Sigmoid colon (tissue), 7 donors: Measurements from ENCODE around the gene ADK. TPM values are rescaled to one million over a fixed set of nuclear protein-coding genes. Genes with fewer than 3 reads are reported as not detected.

Source experiments
- DNase-seq: peaks from one replicate; pipeline ENCODE4 v3.0.0-alpha.2; 2019
- H3K27ac ChIP-seq, 4 donors: fragments of 200-600 bp; sonication (generic); one replicate each; pipeline ENCODE4 v1.5.1; 2016 to 2019; ENCODE audit warnings: mild to moderate bottlenecking in 1 of 4
- H3K27me3 ChIP-seq, 3 donors: fragments of 200-600 bp; sonication (generic); one replicate each; pipeline ENCODE4 v1.5.1; 2019; ENCODE audit warnings: mild to moderate bottlenecking in 1 of 3
- H3K36me3 ChIP-seq, 4 donors: fragments of 200-600 bp; sonication (generic); one replicate each; pipeline ENCODE4 v1.5.1; 2016 to 2019
- H3K4me1 ChIP-seq, 4 donors: fragments of 200-600 bp; sonication (generic); one replicate each; pipeline ENCODE4 v1.5.1; 2017 to 2019
- H3K4me3 ChIP-seq, 4 donors: fragments of 200-600 bp; sonication (generic); one replicate each; pipeline ENCODE4 v1.5.1; 2017 to 2019; ENCODE audit warnings: mild to moderate bottlenecking in 2 of 4, moderate library complexity in 1 of 4
- H3K9me3 ChIP-seq, 4 donors: fragments of 200-600 bp in 3 of 4; sonication (generic) in 3 of 4; one replicate each; pipeline versions ENCODE4 v1.5.1 to v1.6.1; 2013 to 2019
- CTCF ChIP-seq, 4 experiments: fragments of 450-650 bp in 3 of 4; fragments of 200-600 bp in 1 of 4; IDR thresholded peaks; one replicate each; pipeline ENCODE4 v1.5.1; 2016 to 2019; ENCODE audit warnings: antibody characterized with exemption in 4 of 4, mild to moderate bottlenecking in 3 of 4, moderate library complexity in 2 of 4
- EP300 ChIP-seq, 4 donors: sonication (generic); formaldehyde crosslinking; IDR thresholded peaks; one replicate each; pipeline ENCODE4 v1.6.1; 2017; ENCODE audit warnings: antibody characterized with exemption in 4 of 4
- POLR2A ChIP-seq, 2 donors: fragments of 450-650 bp; IDR thresholded peaks; one replicate each; pipeline ENCODE4 v1.6.1; 2016; ENCODE audit warnings: antibody characterized with exemption in 2 of 2, mild to moderate bottlenecking in 2 of 2, moderate library complexity in 2 of 2
- POLR2AphosphoS5 ChIP-seq, 4 donors: sonication (generic); formaldehyde crosslinking; IDR thresholded peaks; one replicate each; pipeline ENCODE4 v1.6.1; 2017; ENCODE audit warnings: antibody characterized with exemption in 4 of 4
- WGBS, 2 donors: extraction: QIAGEN DNeasy Blood & Tissue Kit; methylation state at CpG; one replicate each; pipeline ENCODE4 v1.1.7; 2013; 5-methylcytosine and 5-hydroxymethylcytosine counted together
- intact Hi-C: fragments of 100-400 bp; cut with DNase I; formaldehyde crosslinking; loops from one replicate; pipeline ENCODE4 v1.15.1; 2023
- polyA plus RNA-seq, 3 donors: library from polyadenylated mRNA; stranded (reverse); fragments of 200-250 nt; gene quantifications; one replicate each; pipeline ENCODE4 v1.2.3, GENCODE V29; 2013
- total RNA-seq, 4 donors: library from RNA; depleted of rRNA; stranded (reverse); fragments of >200 nt; gene quantifications; one replicate each; pipeline ENCODE4 v1.1.0, GENCODE V29; 2016
- donor health status: healthy with polysubstance abuse.
- donor health status: Bipolar disorder and iron deficiency.
- donor health status: healthy.

Gene ADK
- total and polyA plus RNA-seq, 7 donors, result 15.2 to 31.3 (median 25.3) TPM

- no peaks in the 10 kb centered on the region for H3K9me3 ChIP-seq
- H3K4me3 ChIP-seq, result no peak overlapping the region
- H3K36me3 ChIP-seq, result no peaks in the 10 kb centered on the region
- 94 to 99% methylated on average over 1 of the region's 1 CpG for WGBS, 2 donors
- H3K27ac ChIP-seq, result no peak overlapping the region
- no peaks in the 10 kb centered on the region for H3K27me3 ChIP-seq
- intact Hi-C loops, result no loop called here
- no peaks in the 10 kb centered on the region for H3K4me1 ChIP-seq
- TF ChIP-seq CTCF (IDR thresholded peaks at IDR 0.05), result no peak
- TF ChIP-seq EP300 (IDR thresholded peaks at IDR 0.05), result no peak
- no peak for TF ChIP-seq POLR2AphosphoS5 (IDR thresholded peaks at IDR 0.05)
- no peak for TF ChIP-seq POLR2A (IDR thresholded peaks at IDR 0.05)
- no peak for DNase-seq
These were observed 229.8 kb downstream of the ADK start for GRCh38 chr10:74380795-74381194.

GRCh38 chr10:74381291-74381853 lies 230.4 kb downstream of the ADK start:
- Histone ChIP-seq H3K4me3 (no peak overlapping the region), H3K27me3 (no peaks in the 10 kb centered on the region), H3K9me3 (no peaks in the 10 kb centered on the region), H3K4me1 (no peaks in the 10 kb centered on the region), H3K36me3 (no peaks in the 10 kb centered on the region), H3K27ac (no peak overlapping the region)
- 49 to 80% methylated on average over 2 of the region's 2 CpGs for WGBS, 2 donors
- intact Hi-C loops, result no loop called here
- TF ChIP-seq CTCF (IDR thresholded peaks at IDR 0.05), result no peak
- TF ChIP-seq POLR2A (IDR thresholded peaks at IDR 0.05), result no peak
- no peak for TF ChIP-seq EP300 (IDR thresholded peaks at IDR 0.05)
- DNase-seq, result no peak

- H3K27me3 ChIP-seq, result no peaks in the 10 kb centered on the region
- WGBS, 2 donors, result 71 to 90% methylated on average over 1 of the region's 1 CpG
- H3K9me3 ChIP-seq, result no peaks in the 10 kb centered on the region
- intact Hi-C loops, result no loop called here
- no peak for DNase-seq
- no peaks in the 10 kb centered on the region for H3K36me3 ChIP-seq
- H3K27ac ChIP-seq, result no peak overlapping the region
- TF ChIP-seq POLR2A (IDR thresholded peaks at IDR 0.05) (no peak), POLR2AphosphoS5 (IDR thresholded peaks at IDR 0.05) (no peak), EP300 (IDR thresholded peaks at IDR 0.05) (no peak), CTCF (IDR thresholded peaks at IDR 0.05) (no peak)
- H3K4me1 ChIP-seq, result no peaks in the 10 kb centered on the region
- no peak overlapping the region for H3K4me3 ChIP-seq
These were observed 231.6 kb downstream of the ADK start for GRCh38 chr10:74382663-74383062.

- Histone ChIP-seq H3K27me3 (no peaks in the 10 kb centered on the region), H3K4me3 (no peak overlapping the region), H3K9me3 (no peaks in the 10 kb centered on the region), H3K36me3 (no peaks in the 10 kb centered on the region), H3K27ac (no peak overlapping the region), H3K4me1 (no peaks in the 10 kb centered on the region)
- TF ChIP-seq EP300 (IDR thresholded peaks at IDR 0.05) (no peak), POLR2AphosphoS5 (IDR thresholded peaks at IDR 0.05) (no peak)
- no peak for DNase-seq
- intact Hi-C loops, result no loop called here
These were observed 232.6 kb downstream of the ADK start for GRCh38 chr10:74383642-74384041.

- intact Hi-C loops, result no loop called here
- Histone ChIP-seq H3K27ac (no peak overlapping the region), H3K36me3 (no peaks in the 10 kb centered on the region), H3K4me1 (no peaks in the 10 kb centered on the region), H3K27me3 (no peaks in the 10 kb centered on the region), H3K9me3 (no peaks in the 10 kb centered on the region), H3K4me3 (no peak overlapping the region)
- 80 to 91% methylated on average over 3 of the region's 3 CpGs for WGBS, 2 donors
- no peak for TF ChIP-seq EP300 (IDR thresholded peaks at IDR 0.05)
- no peak for DNase-seq
These were observed 233.7 kb downstream of the ADK start for GRCh38 chr10:74384615-74385183.

GRCh38 chr10:74388801-74389200 lies 237.8 kb downstream of the ADK start:
- Histone ChIP-seq H3K4me1 (no peaks in the 10 kb centered on the region), H3K9me3 (no peaks in the 10 kb centered on the region), H3K36me3 (no peaks in the 10 kb centered on the region), H3K4me3 (no peak overlapping the region), H3K27ac (no peak overlapping the region), H3K27me3 (no peaks in the 10 kb centered on the region)
- intact Hi-C loops, result no loop called here
- no peak for TF ChIP-seq EP300 (IDR thresholded peaks at IDR 0.05)
- no peak for TF ChIP-seq POLR2A (IDR thresholded peaks at IDR 0.05)
- no peak for TF ChIP-seq POLR2AphosphoS5 (IDR thresholded peaks at IDR 0.05)
- no peak for TF ChIP-seq CTCF (IDR thresholded peaks at IDR 0.05)
- no peak for DNase-seq
